Endodermal cell (in vitro differentiated cells): ENCODE data around the gene ZMYM3. TPM values are rescaled to one million over a fixed set of nuclear protein-coding genes. Genes with fewer than 3 reads are reported as not detected.
A peak's percentile ranks its signal among the peaks of the same experiment; 100 is the strongest.

Source experiments
- DNase-seq: peaks from one replicate; pipeline ENCODE4 v3.0.0-alpha.2; 2017
- H3K27ac ChIP-seq: 2 replicates; pipeline ENCODE4 v1.5.1; 2013; ENCODE audit warnings: mild to moderate bottlenecking, low read depth, low read length, moderate library complexity
- H3K27me3 ChIP-seq: 2 replicates; pipeline ENCODE4 v1.6.1; 2013; ENCODE audit warnings: mild to moderate bottlenecking, low read length, moderate library complexity; ENCODE audit not compliant: insufficient read depth, control insufficient read depth, poor library complexity, severe bottlenecking
- H3K36me3 ChIP-seq: 2 replicates; pipeline ENCODE4 v1.7.0; 2013; ENCODE audit warnings: mild to moderate bottlenecking, low read length, moderate library complexity; ENCODE audit not compliant: control insufficient read depth, insufficient read depth
- H3K4me1 ChIP-seq: one replicate; pipeline ENCODE4 v1.7.0; 2013; ENCODE audit warnings: low read length; ENCODE audit not compliant: control insufficient read depth, insufficient read depth
- H3K4me3 ChIP-seq: 2 replicates; pipeline ENCODE4 v1.5.1; 2013; ENCODE audit warnings: mild to moderate bottlenecking, low read length, moderate library complexity
- H3K9ac ChIP-seq: 2 replicates; pipeline ENCODE4 v1.6.1; 2013; ENCODE audit warnings: mild to moderate bottlenecking, low read length, moderate library complexity; ENCODE audit not compliant: poor library complexity, severe bottlenecking; ENCODE audit errors: extremely low read depth
- H3K9me3 ChIP-seq: 2 replicates; pipeline ENCODE4 v1.6.1; 2013; ENCODE audit warnings: mild to moderate bottlenecking, low read length, moderate library complexity; ENCODE audit not compliant: control insufficient read depth
- H3K27ac Mint-ChIP-seq: 2 replicates; pipeline ENCODE4 v1.8.0; 2020; ENCODE audit warnings: mixed read lengths
- H3K27me3 Mint-ChIP-seq: 2 replicates; pipeline ENCODE4 v1.8.0; 2021; ENCODE audit warnings: mild to moderate bottlenecking, mixed read lengths; ENCODE audit not compliant: insufficient read depth
- H3K36me3 Mint-ChIP-seq: 2 replicates; pipeline ENCODE4 v1.8.0; 2020; ENCODE audit warnings: low read depth, mixed read lengths
- H3K4me1 Mint-ChIP-seq: 2 replicates; pipeline ENCODE4 v1.8.0; 2020; ENCODE audit warnings: mixed read lengths
- H3K4me3 Mint-ChIP-seq: 2 replicates; pipeline ENCODE4 v1.8.0; 2020; ENCODE audit warnings: mild to moderate bottlenecking, moderate library complexity, mixed read lengths
- H3K9me3 Mint-ChIP-seq: 2 replicates; pipeline ENCODE4 v1.8.0; 2020; ENCODE audit warnings: mild to moderate bottlenecking, mixed read lengths
- WGBS, 2 experiments: methylation state at CpG; one replicate each; pipeline versions ENCODE4 v1.1.5 to v1.1.7; 2013; ENCODE audit warnings: missing lambda C conversion rate in 2 of 2, mixed read lengths in 1 of 2; ENCODE audit not compliant: insufficient coverage in 1 of 2, insufficient read length in 1 of 2; 5-methylcytosine and 5-hydroxymethylcytosine counted together
- long read RNA-seq, 4 experiments: library from polyadenylated mRNA in 2 of 4; library from RNA in 1 of 4; library from capped mRNA in 1 of 4; stranded (forward) in 3 of 4; unstranded in 1 of 4; transcript quantifications; one replicate each; pipeline ENCODE4 v2.0.0, GENCODE V29; 2020 to 2021; ENCODE audit warnings: inconsistent platforms in 1 of 4
- polyA plus RNA-seq, 2 experiments: library from polyadenylated mRNA; stranded (reverse); fragments of 50-300 nt; gene quantifications; one replicate each; pipeline ENCODE4 v1.2.3, GENCODE V29; 2013
- total RNA-seq, 2 donors: library from RNA; stranded (reverse); fragmentation: NEBNext Ultra II Directional in 1 of 2; extraction: Animal tissue kit (Norgen Biotek cat#: 25700) in 1 of 2; gene quantifications; 2 replicates in 1 of 2; 3 replicates in 1 of 2; pipeline ENCODE4 v1.2.1, GENCODE V29; 2021
- TF ChIP-seq, protein P1 (sequence below): fragments of 200-600 bp; sonication (generic); conservative IDR thresholded peaks from 2 replicates; pipeline ENCODE4 v1.5.0; 2021; ENCODE audit warnings: antibody characterized with exemption, mild to moderate bottlenecking

ZMYM3 gene
- total RNA-seq = 10 to 100 TPM; 91.0 to 91.8 TPM
- polyA plus RNA-seq (2013, experiment 1 of 2) = 84.3 TPM
- polyA plus RNA-seq (2013, experiment 2 of 2) = 76.1 TPM
- long read RNA-seq, experiment 1, full-length matches to known transcripts = 4 of 39 reads
- long read RNA-seq, experiment 1, partial matches to known transcripts = 29 of 39 reads
- long read RNA-seq, experiment 1, other reads (novel, unspliced or antisense) = 6 of 39 reads
- long read RNA-seq, experiment 2, full-length matches to known transcripts = 5 of 79 reads
- long read RNA-seq, experiment 2, partial matches to known transcripts = 52 of 79 reads
- long read RNA-seq, experiment 2, other reads (novel, unspliced or antisense) = 22 of 79 reads
- long read RNA-seq, experiment 3, full-length matches to known transcripts = 2 of 43 reads
- long read RNA-seq, experiment 3, partial matches to known transcripts = 28 of 43 reads
- long read RNA-seq, experiment 3, other reads (novel, unspliced or antisense) = 13 of 43 reads
- long read RNA-seq, experiment 4, partial matches to known transcripts = 9 of 11 reads
- long read RNA-seq, experiment 4, other reads (novel, unspliced or antisense) = 1 of 11 reads

DNA sequence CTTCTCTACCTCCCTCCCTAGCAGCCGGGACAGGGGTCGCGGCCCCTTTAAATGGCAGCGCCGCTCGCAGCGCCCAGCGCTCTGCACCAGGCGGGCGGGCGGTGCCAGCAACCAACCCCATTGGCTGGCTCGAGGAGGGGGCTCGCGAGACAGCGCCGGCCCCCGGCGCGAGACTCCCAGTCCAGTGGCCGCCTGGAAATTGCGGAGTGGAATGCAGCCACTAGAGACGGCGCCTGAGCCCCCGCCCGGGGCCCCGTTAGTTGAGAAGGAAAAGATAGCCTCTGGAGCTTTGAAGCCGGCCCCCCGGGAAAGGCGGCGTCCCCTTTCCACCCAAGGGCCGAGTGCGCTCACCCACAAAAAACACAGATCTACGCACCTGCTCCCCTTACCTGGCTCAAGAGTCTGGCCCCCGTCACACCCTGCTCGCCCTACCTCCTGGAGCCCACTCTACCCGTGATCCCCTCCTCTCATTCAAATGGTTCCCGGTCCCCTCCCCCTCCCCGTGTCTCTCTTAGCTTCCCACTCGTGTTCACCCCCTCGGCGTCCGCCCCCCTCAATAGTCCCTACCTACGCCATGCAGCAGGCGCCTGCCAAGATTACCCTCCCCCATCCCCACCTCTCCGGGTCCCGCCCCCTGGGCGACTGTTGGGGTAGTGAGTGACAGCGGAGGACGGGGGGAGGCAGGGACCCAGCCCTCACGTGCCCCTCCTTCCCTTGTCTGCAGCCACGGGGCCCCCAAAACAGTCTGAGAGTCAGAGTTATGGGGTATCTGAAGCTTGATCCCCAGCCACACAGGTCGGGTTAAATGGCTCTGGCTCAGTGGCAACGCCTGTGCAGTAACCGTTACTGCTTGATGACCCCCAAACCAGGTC is at the start of gene ZMYM3:
Gene ZMYM3 (minus strand): TSS at position 49 of the 872 bp plus-strand sequence. CDS start 885 bp downstream, outside the sequence.
- Mint-ChIP-seq H3K4me1 (peaks cover 8% of the 10 kb centered on the region), H3K36me3 (peaks cover 15% of the 10 kb centered on the region), H3K9me3 (peaks cover 46% of the 10 kb centered on the region), H3K27ac (peak within 1 kb of the TSS; percentile 95), H3K4me3 (peak within 1 kb of the TSS; percentile 91), H3K27me3 (no peaks in the 10 kb centered on the region)
- TF ChIP-seq, protein P1, sequence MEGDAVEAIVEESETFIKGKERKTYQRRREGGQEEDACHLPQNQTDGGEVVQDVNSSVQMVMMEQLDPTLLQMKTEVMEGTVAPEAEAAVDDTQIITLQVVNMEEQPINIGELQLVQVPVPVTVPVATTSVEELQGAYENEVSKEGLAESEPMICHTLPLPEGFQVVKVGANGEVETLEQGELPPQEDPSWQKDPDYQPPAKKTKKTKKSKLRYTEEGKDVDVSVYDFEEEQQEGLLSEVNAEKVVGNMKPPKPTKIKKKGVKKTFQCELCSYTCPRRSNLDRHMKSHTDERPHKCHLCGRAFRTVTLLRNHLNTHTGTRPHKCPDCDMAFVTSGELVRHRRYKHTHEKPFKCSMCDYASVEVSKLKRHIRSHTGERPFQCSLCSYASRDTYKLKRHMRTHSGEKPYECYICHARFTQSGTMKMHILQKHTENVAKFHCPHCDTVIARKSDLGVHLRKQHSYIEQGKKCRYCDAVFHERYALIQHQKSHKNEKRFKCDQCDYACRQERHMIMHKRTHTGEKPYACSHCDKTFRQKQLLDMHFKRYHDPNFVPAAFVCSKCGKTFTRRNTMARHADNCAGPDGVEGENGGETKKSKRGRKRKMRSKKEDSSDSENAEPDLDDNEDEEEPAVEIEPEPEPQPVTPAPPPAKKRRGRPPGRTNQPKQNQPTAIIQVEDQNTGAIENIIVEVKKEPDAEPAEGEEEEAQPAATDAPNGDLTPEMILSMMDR = no peak
- 0% methylated on average over 10 to 48 of the region's 54 CpGs for WGBS, 2 experiments
- no peaks in the 10 kb centered on the region for H3K9me3 ChIP-seq
- DNase-seq = peak; percentile 92
- peak within 1 kb of the TSS; percentile 83 for H3K4me3 ChIP-seq
- H3K27ac ChIP-seq = peak within 1 kb of the TSS; percentile 63
- H3K36me3 ChIP-seq = peaks cover 9% of the 10 kb centered on the region
- peak within 1 kb of the TSS; percentile 55 for H3K9ac ChIP-seq
- no peaks in the 10 kb centered on the region for H3K27me3 ChIP-seq
- H3K4me1 ChIP-seq = no peaks in the 10 kb centered on the region

DNA sequence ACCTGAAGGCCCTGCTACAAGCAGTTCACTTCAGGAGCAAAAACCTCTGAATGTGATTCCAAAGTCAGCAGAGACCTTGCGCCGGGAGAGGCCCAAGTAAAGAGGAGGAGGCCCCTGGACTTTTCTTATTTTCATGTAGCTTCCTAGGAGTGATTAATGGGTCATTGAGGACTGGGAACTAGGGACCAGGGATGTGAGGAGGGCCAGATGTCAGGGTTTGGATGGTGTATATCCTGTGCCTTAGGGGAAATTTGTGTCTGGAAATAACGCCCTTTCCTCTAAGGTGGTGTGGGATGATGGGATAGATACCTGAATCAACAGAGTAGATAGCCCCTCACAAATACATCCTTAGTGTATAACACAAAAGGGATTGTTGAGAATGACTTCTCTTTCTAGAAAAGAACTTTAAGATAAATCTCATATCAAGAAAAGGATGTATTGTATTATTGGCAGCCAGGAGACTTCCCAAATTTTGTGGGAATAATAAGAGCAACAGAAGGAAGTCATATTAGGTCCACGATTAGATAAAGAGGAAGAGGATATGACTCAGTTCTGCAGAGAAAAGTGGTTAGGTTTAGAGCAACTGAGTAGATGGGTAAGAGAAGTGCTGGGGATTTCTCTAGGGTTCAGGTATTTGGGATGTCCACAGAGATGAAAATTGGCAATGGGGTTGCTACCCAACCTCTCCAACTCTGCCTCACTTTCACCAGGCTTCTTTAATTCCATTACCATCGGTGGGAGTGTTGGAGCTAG is 48.7 kb upstream of the ZMYM3 start:
- H3K36me3 Mint-ChIP-seq = peaks cover 40% of the 10 kb centered on the region
- no peak overlapping the region for H3K27ac ChIP-seq
- H3K27ac Mint-ChIP-seq = no peak overlapping the region
- WGBS, 2 experiments = 97 to 100% methylated on average over 1 to 3 of the region's 5 CpGs
- peaks cover 2% of the 10 kb centered on the region for H3K4me1 Mint-ChIP-seq
- H3K27me3 Mint-ChIP-seq = no peaks in the 10 kb centered on the region
- DNase-seq = no peak
- no peak overlapping the region for H3K9ac ChIP-seq
- TF ChIP-seq, protein P1 = no peak
- no peaks in the 10 kb centered on the region for H3K27me3 ChIP-seq
- H3K4me3 ChIP-seq = no peak overlapping the region
- no peak overlapping the region for H3K4me3 Mint-ChIP-seq
- peaks cover 37% of the 10 kb centered on the region for H3K36me3 ChIP-seq
- H3K9me3 Mint-ChIP-seq = peaks cover 55% of the 10 kb centered on the region
- no peaks in the 10 kb centered on the region for H3K9me3 ChIP-seq
- no peaks in the 10 kb centered on the region for H3K4me1 ChIP-seq
